GM12875 (cell line): Measurements from ENCODE around the gene ACTN4.

ENCODE experiments used
- H3K4me3 ChIP-seq: one replicate; pipeline ENCODE4 v1.5.1; 2011; ENCODE audit warnings: low read depth, low read length, control low read depth
- CTCF ChIP-seq: IDR thresholded peaks from 2 replicates; pipeline ENCODE4 v1.5.1; 2011; ENCODE audit warnings: low read depth, mild to moderate bottlenecking, control low read depth, inconsistent platforms, low read length, moderate library complexity, borderline replicate concordance; ENCODE audit not compliant: insufficient read depth

The ACTN4 gene

GRCh38 chr19:38653028-38653571 lies 5.7 kb downstream of the ACTN4 start:
- no peak for TF ChIP-seq CTCF
- H3K4me3 ChIP-seq, result no peak overlapping the region

- no peak for TF ChIP-seq CTCF
- no peak overlapping the region for H3K4me3 ChIP-seq
These were observed 7.2 kb downstream of the ACTN4 start for GRCh38 chr19:38654628-38655055.

- TF ChIP-seq CTCF, result no peak
- H3K4me3 ChIP-seq, result no peak overlapping the region
These were observed 7.8 kb downstream of the ACTN4 start for GRCh38 chr19:38655148-38655824.

GRCh38 chr19:38656171-38656981 lies 8.9 kb downstream of the ACTN4 start:
- TF ChIP-seq CTCF, result no peak
- H3K4me3 ChIP-seq, result no peak overlapping the region

- TF ChIP-seq CTCF, result no peak
- H3K4me3 ChIP-seq, result no peak overlapping the region
These were observed 10.3 kb downstream of the ACTN4 start for GRCh38 chr19:38657633-38658222.

GRCh38 chr19:38658462-38659306 lies 11.2 kb downstream of the ACTN4 start:
- TF ChIP-seq CTCF, result no peak
- H3K4me3 ChIP-seq, result no peak overlapping the region
